GM18498 (cell line): Measurements from ENCODE around the gene STARD10.

ENCODE experiments used
- ATAC-seq: cut with Tn5 transposase; IDR thresholded peaks from one replicate; pipeline ENCODE4 v1.9.1; 2021; ENCODE audit warnings: mild to moderate bottlenecking, moderate library complexity; ENCODE audit not compliant: unreplicated experiment

Gene STARD10

GRCh38 chr11:72712168-72712751 lies 81.6 kb downstream of the STARD10 start:
- no peak for ATAC-seq

DNA sequence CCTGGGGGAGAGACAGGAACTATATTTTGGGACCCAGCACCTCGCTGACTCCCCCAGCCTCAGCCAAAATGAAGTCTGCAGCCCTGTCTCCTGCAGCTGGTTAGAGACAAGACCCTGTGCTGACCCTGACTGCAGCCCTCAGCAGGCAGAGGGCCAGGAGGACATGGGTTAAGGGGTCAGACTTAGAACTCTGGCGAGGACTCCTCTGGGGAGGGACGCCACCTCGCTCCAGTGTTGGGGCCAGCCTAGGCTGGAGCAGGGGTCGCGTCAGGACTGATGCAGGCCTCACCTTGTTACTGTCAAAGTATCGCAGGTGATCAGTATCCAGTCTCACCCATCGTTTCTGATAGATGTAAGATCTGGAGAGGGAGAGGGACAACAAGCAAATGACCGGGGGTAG lies 82.7 kb downstream of the STARD10 start:
- ATAC-seq: no peak

DNA sequence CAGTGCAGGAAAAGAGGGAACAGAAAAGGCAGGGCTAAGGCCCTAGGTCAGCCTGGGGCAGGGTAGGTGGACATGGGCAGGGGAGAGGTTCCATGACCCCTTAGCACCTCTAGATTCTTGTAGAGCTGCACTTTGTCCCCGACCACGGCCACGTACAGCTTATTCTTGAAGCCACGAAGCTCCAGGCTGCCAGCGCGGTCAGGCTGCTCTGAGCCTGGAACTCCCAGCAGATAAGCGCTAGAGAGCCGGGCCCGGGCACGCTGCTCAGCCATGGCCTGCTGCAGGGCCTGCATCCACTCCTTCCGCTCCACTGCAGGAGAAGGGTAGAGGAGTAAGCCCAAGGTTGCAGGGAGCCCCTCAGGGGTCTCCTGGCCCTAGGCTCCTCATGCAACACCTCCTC lies 83.6 kb downstream of the STARD10 start:
- no peak for ATAC-seq

- no peak for ATAC-seq
Observed at GRCh38 chr11:72709478-72710238, 84.2 kb downstream of the STARD10 start.

DNA sequence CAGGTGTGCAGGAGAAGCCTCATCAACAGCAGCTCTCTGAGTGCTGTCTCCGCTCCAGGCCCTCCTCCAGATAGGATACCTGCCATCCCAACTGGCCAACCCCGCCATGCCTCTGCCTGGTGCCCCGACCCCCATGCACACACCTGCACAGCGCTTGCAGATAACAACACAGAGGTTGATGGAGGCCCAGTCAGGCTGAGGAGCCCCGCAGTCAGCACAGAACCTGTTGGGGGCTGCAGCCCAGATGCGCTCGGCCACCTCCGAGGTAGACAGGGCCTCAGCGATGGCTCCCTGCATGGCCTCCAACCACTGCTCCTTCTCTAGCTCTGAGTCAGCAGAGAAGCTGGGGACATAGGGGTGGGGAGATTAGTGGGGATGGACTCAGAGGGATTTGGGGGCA lies 86.8 kb downstream of the STARD10 start:
- no peak for ATAC-seq

- no peak for ATAC-seq
Observed at GRCh38 chr11:72706579-72706978, 87.3 kb downstream of the STARD10 start.

GRCh38 chr11:72705442-72706365 lies 88.1 kb downstream of the STARD10 start:
- no peak for ATAC-seq

GRCh38 chr11:72704783-72705265 lies 89.0 kb downstream of the STARD10 start:
- ATAC-seq: no peak
